DMS53 treated with DMSO at 0.1 percent for 48 hours (cell line): ENCODE data around the gene SUMO1.

ENCODE experiments used
- DNase-seq: peaks from one replicate; lab custom pipeline; 2025; ENCODE audit not compliant: unreplicated experiment; lab: John Stamatoyannopoulos, UW

Gene SUMO1

GRCh38 chr2:202201220-202202160, 36.9 kb downstream of the SUMO1 start:
- no peak for DNase-seq

GRCh38 chr2:202196727-202197126, 41.7 kb downstream of the SUMO1 start:
- DNase-seq, result no peak

GRCh38 chr2:202194418-202194817, 44.0 kb downstream of the SUMO1 start:
- DNase-seq, result no peak

GRCh38 chr2:202193881-202194353, 44.5 kb downstream of the SUMO1 start:
- no peak for DNase-seq

- DNase-seq, result no peak
Measured at GRCh38 chr2:202193305-202193704, 45.1 kb downstream of the SUMO1 start.

GRCh38 chr2:202187570-202187969, 50.8 kb downstream of the SUMO1 start:
- DNase-seq, result no peak

- no peak for DNase-seq
Measured at GRCh38 chr2:202186641-202187202, 51.7 kb downstream of the SUMO1 start.

- DNase-seq, result no peak
Measured at GRCh38 chr2:202185156-202185555, 53.2 kb downstream of the SUMO1 start.

GRCh38 chr2:202184557-202184956, 53.8 kb downstream of the SUMO1 start:
- DNase-seq, result no peak

- DNase-seq, result peak; percentile 60
Measured at GRCh38 chr2:202178346-202178958, 59.9 kb downstream of the SUMO1 start.

GRCh38 chr2:202172439-202173211, 65.8 kb downstream of the SUMO1 start:
- no peak for DNase-seq

GRCh38 chr2:202171241-202171825, 67.1 kb downstream of the SUMO1 start:
- no peak for DNase-seq

GRCh38 chr2:202169832-202170424, 68.5 kb downstream of the SUMO1 start:
- no peak for DNase-seq

GRCh38 chr2:202169131-202169530, 69.3 kb downstream of the SUMO1 start:
- DNase-seq, result no peak

GRCh38 chr2:202165945-202166344, 72.5 kb downstream of the SUMO1 start:
- no peak for DNase-seq

- DNase-seq, result no peak
Measured at GRCh38 chr2:202165208-202165607, 73.2 kb downstream of the SUMO1 start.

GRCh38 chr2:202164411-202164810, 74.0 kb downstream of the SUMO1 start:
- DNase-seq, result no peak

GRCh38 chr2:202161151-202161835, 77.1 kb downstream of the SUMO1 start:
- no peak for DNase-seq

GRCh38 chr2:202158796-202159195, 79.6 kb downstream of the SUMO1 start:
- no peak for DNase-seq
